ENCODE measurements around the gene SLC17A3.

Gene SLC17A3

DNA sequence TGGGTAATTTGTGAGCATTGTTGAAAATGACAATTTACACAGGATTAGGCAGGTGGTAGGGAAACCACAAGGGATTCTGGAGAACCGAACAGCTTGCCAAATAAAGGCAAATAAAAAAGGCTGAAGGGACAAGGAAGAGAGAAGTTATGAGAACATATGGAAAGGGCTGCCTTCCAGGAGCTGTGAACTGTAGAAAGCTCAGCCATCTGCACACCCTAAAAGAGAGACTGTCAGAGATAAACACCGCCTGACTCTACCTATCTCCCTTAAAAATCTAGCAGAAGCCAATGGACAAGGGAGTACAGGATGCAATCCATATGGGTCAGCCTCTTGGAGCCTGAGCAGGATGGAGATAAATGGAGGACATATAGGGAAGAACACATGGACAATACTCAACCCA, 29.5 kb downstream of the SLC17A3 start:
- Histone ChIP-seq H3K27me3 (ENCODE audit: low read length) (no peaks in the 10 kb centered on the region), H3K9ac (ENCODE audit: low read length) (no peak overlapping the region), H4K20me1 (ENCODE audit: low read depth, low read length) (no peaks in the 10 kb centered on the region), H3K4me3 (ENCODE audit: insufficient read depth, low read length, poor library complexity, severe bottlenecking) (no peak overlapping the region), H3K9me2 (replicated peaks; ENCODE audit: insufficient read depth, low read length) (no peaks in the 10 kb centered on the region), H3F3A (ENCODE audit: insufficient read depth) (no peaks in the 10 kb centered on the region), H3K79me2 (ENCODE audit: insufficient read depth, low read length) (no peaks in the 10 kb centered on the region), H3K27ac (ENCODE audit: low read depth, low read length) (no peak overlapping the region), H3K36me3 (ENCODE audit: low read length) (no peaks in the 10 kb centered on the region), H3K4me2 (ENCODE audit: low read depth, low read length, poor library complexity, severe bottlenecking) (no peak overlapping the region), H3K9me3 (ENCODE audit: insufficient read depth, low read length) (no peaks in the 10 kb centered on the region), H2AFZ (ENCODE audit: low read depth, low read length, severe bottlenecking) (no peak overlapping the region)
- no peak for TF ChIP-seq EZH2phosphoT487 (conservative IDR thresholded peaks at IDR 0.05; ENCODE audit: low read length)
- TF ChIP-seq, protein P1, sequence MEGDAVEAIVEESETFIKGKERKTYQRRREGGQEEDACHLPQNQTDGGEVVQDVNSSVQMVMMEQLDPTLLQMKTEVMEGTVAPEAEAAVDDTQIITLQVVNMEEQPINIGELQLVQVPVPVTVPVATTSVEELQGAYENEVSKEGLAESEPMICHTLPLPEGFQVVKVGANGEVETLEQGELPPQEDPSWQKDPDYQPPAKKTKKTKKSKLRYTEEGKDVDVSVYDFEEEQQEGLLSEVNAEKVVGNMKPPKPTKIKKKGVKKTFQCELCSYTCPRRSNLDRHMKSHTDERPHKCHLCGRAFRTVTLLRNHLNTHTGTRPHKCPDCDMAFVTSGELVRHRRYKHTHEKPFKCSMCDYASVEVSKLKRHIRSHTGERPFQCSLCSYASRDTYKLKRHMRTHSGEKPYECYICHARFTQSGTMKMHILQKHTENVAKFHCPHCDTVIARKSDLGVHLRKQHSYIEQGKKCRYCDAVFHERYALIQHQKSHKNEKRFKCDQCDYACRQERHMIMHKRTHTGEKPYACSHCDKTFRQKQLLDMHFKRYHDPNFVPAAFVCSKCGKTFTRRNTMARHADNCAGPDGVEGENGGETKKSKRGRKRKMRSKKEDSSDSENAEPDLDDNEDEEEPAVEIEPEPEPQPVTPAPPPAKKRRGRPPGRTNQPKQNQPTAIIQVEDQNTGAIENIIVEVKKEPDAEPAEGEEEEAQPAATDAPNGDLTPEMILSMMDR (IDR thresholded peaks at IDR 0.05; ENCODE audit: insufficient read depth, low read length, poor library complexity, severe bottlenecking), result no peak

DNA sequence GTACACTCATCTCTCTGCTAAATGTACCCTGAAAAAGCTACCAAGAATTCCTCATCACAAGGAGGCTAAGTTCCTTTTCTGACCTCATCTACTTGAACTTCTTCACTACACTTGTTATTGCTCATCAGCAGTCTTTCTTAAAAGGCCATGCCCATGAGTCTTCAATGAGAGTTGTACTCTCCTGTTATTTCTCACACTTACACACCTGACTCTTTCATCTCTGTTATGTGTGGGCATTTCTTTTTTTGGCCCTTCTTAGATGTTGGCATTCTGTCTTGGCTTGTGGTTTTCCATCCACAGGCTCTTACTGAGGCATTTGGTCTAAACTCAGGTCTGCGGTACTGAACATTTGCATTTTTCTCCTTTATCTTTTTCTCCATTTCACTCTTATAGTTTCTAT, 31.5 kb downstream of the SLC17A3 start:
- Histone ChIP-seq H3K9ac (ENCODE audit: low read length) (no peak overlapping the region), H3K4me3 (ENCODE audit: insufficient read depth, low read length, poor library complexity, severe bottlenecking) (no peak overlapping the region), H2AFZ (ENCODE audit: low read depth, low read length, severe bottlenecking) (no peak overlapping the region), H3K9me2 (replicated peaks; ENCODE audit: insufficient read depth, low read length) (no peaks in the 10 kb centered on the region), H3K4me2 (ENCODE audit: low read depth, low read length, poor library complexity, severe bottlenecking) (no peak overlapping the region), H3K36me3 (ENCODE audit: low read length) (no peaks in the 10 kb centered on the region), H3K9me3 (ENCODE audit: insufficient read depth, low read length) (no peaks in the 10 kb centered on the region), H3F3A (ENCODE audit: insufficient read depth) (no peaks in the 10 kb centered on the region), H4K20me1 (ENCODE audit: low read depth, low read length) (no peaks in the 10 kb centered on the region), H3K27me3 (ENCODE audit: low read length) (0 out of 2 replicates have a peak, but pooled peaks cover 4% of the 10 kb centered on the region), H3K27ac (ENCODE audit: low read depth, low read length) (no peak overlapping the region), H3K79me2 (ENCODE audit: insufficient read depth, low read length) (no peaks in the 10 kb centered on the region)
- TF ChIP-seq, protein P1 (IDR thresholded peaks at IDR 0.05; ENCODE audit: insufficient read depth, low read length, poor library complexity, severe bottlenecking), result no peak
- no peak for TF ChIP-seq EZH2phosphoT487 (conservative IDR thresholded peaks at IDR 0.05; ENCODE audit: low read length)

DNA sequence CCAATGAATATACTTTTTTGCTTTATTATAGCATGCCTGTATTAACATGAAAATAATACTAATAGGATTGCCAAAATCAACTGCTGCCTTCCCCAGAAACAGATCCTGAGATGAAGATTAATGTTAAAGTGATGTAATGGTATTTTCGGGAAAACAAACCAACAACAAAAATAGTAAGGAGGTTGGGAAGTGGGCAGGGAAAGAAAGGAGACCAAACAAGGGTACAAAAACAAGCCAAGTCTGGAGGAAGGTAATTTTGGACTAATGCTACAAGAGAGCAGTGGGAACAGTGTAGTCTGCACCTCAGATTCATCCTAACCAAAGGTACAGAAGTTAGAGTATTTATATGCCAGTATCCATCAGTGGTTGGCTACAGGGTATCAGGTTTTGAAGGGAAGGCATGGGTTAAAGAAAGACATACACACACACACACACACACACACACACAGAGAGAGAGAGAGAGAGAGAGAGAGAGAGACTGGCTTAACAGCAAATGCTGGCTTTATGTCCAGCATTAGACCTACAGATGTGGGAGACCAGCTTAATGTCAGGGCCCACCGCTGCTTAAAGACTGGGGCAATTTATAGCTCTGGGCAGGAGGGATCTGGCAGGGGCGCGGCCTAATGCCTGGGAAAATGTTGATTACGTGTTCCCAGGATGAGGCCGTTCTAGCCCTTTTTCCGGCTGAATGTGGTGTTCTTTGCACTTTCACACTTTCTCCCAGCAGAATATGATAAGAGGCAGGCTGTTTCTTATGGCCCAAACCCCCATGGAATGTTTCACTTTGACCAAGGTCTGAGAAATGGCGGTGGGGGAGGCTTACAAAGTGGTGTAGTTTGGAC, 38.4 kb downstream of the SLC17A3 start:
- Histone ChIP-seq H3K9ac (ENCODE audit: low read length) (no peak overlapping the region), H3K4me2 (ENCODE audit: low read depth, low read length, poor library complexity, severe bottlenecking) (no peak overlapping the region), H3F3A (ENCODE audit: insufficient read depth) (no peaks in the 10 kb centered on the region), H2AFZ (ENCODE audit: low read depth, low read length, severe bottlenecking) (no peak overlapping the region), H3K27me3 (ENCODE audit: low read length) (0 out of 2 replicates have a peak, but pooled peaks cover 4% of the 10 kb centered on the region), H3K36me3 (ENCODE audit: low read length) (no peaks in the 10 kb centered on the region), H3K27ac (ENCODE audit: low read depth, low read length) (no peak overlapping the region), H4K20me1 (ENCODE audit: low read depth, low read length) (no peaks in the 10 kb centered on the region), H3K9me3 (ENCODE audit: insufficient read depth, low read length) (no peaks in the 10 kb centered on the region), H3K4me3 (ENCODE audit: insufficient read depth, low read length, poor library complexity, severe bottlenecking) (no peak overlapping the region), H3K9me2 (replicated peaks; ENCODE audit: insufficient read depth, low read length) (no peaks in the 10 kb centered on the region), H3K79me2 (ENCODE audit: insufficient read depth, low read length) (no peaks in the 10 kb centered on the region)
- no peak for TF ChIP-seq EZH2phosphoT487 (conservative IDR thresholded peaks at IDR 0.05; ENCODE audit: low read length)
- TF ChIP-seq, protein P1 (IDR thresholded peaks at IDR 0.05; ENCODE audit: insufficient read depth, low read length, poor library complexity, severe bottlenecking), result no peak

Data from SU-DHL-6 (cell line).